Suppressor macrophage (primary cell): ENCODE data around the gene IL6R.
"Not testable (repeated sequence)": the region's sequence is repeated elsewhere in the genome, so short reads cannot be mapped to it uniquely, and the experiment has no call there.

Experiments used
- DNase-seq, 4 experiments: peaks; one replicate each; pipeline ENCODE4 v3.0.0-alpha.2; 2020 to 2022

The IL6R gene

GRCh38 chr1:154483941-154484803, 79.0 kb downstream of the IL6R start:
- DNase-seq = no peak

- DNase-seq = peak in 3 of 4 experiments; percentile 55 to 59 (median 58)
Observed at GRCh38 chr1:154485106-154485505, 80.0 kb downstream of the IL6R start.

DNA sequence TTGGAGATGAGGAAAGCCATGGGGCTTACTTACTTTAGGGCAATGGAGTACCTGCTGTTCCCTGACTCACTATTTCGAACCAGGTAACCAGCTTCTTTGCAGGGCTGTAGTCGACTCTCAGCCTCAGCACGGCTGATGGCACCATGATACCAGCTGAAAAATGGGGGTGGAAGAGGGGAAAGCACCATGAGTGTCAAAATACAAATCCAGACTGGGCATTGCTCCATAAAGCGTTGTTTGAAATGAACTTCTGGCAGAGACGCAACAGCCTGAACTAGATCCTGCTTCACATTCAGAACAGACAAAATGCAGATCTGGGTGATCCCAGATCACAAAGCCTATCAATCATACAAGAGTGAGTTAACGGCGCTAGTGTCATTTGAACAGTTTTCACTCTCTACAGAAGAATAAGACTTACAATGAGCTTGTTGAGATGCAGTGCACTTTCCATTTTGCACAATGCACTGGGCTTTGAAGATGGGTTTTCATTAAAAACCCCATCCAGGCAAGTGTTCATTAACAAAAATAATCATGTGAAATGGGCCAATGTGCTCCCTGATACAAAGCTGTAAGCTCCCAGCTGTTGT, 80.9 kb downstream of the IL6R start:
- no peak for DNase-seq

DNA sequence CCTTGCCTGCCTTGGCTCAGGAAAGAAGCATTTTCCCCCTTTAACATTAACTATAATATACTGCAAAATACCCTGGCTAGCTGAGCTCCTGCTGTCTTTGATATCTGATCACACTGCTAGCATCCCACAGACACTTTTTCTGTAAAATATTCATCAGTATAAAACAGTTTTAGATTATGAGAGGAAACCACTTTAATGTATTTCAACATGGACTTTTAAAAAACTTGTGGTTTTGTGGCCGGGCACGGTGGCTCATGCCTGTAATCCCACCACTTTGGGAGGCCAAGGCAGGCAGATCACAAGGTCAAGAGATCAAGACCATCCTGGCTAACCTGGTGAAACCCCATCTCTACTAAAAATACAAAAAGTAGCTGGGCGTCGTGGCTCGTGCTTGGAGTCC, 81.6 kb downstream of the IL6R start:
- not testable (repeated sequence) for DNase-seq

- DNase-seq = no peak
Observed at GRCh38 chr1:154488922-154489321, 83.8 kb downstream of the IL6R start.

DNA sequence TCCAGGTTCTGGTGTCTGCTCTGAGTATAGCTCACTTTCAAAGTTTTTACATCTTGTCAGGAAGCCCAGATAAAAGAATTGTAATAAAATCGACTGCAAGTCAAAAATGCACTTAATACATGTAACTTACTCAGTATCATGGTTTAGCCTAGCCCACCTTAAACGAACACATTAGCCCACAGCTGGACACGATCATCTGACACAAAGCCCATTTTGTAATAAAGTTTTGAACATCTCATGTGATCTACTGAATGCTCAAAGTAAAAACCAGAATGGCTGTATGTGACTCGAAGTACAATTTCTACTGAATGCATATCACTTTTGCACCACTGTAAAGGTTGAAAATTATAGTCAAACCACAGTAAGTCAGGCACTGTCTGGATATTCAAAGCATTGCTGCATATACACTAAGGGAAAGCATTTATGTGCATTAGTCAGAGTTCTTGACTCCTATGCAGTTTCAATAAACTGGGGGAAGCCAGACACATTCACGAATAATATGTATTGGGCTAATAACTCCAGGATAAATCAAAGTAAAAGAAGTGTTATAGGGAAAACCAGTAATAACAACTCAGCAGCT, 84.6 kb downstream of the IL6R start:
- no peak for DNase-seq

DNA sequence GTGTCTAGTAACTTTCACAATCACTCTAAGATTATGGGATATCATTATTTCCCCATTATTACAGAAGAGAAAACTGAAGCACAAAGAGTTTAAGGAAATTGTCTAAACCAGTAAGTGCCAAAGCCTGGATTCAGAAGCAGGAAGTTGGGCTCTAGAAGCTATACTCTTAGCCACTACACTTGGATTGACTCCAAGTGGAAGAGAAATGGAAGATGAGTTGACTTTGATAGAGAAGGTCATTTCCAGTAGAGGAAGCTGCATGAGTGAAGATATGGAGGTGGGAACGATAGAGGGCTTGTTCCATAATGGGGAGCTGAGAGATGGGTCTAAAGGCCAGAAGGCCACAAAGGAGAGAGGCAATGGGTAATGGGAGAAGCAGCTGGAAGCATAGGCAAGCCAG, 85.2 kb downstream of the IL6R start:
- DNase-seq = peak; percentile 65 to 89 (median 78)

GRCh38 chr1:154492115-154492514, 87.0 kb downstream of the IL6R start:
- no peak for DNase-seq

GRCh38 chr1:154493276-154493675, 88.1 kb downstream of the IL6R start:
- DNase-seq = peak; percentile 63 to 87 (median 80)

DNA sequence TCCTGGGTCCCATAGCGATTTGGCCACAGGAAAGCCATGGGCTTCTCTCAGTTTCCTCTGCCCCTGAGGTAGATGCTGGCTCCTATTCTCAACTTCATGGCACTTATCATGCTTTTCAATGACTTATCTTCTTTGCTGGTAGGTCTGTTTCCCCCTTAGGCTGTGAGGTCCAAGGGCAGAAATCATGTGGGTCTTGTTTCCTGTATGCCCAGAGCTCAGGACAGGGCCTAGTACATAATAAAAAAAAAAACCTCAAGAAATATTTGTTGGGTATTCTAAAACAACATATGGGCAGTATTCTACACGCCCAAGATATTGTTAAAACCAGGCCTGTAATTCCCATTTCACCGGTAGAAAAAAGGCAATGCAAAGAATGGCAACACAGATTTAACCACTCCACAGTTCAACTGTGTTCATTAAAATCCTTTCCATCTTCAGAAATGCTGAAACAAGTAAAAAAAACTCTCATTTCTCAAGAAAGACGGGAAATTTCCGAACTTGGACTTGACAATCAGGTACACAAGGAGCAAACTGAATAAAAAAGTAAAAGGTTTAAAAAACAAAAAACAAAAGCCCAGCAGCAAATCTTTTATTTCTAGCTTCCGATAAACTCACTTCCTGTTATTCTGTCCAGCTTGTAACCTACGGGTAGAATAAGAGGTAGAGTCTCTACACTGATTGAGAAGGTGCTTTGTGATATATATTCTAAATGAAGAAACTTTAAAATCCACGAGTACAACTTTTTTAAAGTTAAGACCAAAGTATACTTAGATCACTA, 90.5 kb downstream of the IL6R start:
- peak in 1 of 4 experiments; percentile 32 for DNase-seq

DNA sequence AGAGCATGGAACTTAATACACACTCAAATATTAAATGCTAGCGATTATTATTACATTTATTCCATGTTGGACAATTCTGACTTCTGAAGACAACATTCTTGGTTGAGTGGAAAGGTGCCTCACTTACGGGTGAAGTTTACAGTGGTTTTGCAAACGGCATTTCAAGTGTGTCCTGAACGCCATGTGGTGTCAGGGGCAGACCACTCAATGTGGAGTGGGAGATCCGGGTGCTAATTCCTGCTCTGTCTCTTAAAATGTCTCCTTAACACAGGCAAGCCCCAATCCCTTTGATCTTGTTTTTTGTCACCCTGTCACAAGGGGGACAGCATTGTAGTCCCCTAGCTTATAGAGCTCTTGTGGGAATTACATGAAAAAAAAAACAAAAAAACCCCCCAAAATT, 91.2 kb downstream of the IL6R start:
- DNase-seq = no peak

DNA sequence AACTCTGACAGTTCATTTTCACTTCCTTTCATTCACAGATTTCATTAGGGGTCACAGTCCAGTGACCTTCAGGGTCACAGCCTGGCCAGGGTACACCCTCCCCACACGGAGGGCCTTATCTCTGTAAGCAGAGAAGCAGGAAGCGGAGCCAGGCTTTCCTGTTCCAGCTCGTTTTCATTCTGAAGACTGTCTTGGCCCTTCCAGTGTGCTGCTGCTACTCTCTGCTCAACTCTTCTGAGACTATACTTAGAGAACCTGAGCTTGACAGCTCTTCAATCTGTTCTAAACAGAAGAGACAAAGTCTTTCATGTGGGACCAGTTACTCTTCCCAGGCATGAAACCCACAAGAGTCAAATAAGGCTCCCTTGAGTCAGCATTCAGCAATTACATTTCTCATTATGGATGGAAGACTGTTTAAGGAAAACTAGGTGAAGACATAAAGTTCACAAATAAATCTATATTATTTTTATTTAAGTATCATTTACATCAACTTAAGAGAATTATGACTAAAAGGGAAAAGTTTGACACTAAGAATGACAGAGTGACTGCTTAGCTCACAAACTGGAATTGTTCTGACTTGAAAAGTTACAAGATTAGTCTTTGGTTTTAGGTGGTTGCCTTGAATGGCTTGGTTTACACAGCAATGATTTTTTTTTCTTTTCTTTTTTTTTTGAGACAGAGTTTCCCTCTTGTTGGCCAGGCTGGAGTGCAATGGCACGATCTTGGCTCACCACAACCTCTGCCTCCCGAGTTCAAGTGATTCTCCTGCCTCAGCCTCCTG, 92.1 kb downstream of the IL6R start:
- DNase-seq = peak in 3 of 4 experiments; percentile 20 to 36 (median 27)

- DNase-seq = no peak
Observed at GRCh38 chr1:154499446-154499845, 94.3 kb downstream of the IL6R start.

DNA sequence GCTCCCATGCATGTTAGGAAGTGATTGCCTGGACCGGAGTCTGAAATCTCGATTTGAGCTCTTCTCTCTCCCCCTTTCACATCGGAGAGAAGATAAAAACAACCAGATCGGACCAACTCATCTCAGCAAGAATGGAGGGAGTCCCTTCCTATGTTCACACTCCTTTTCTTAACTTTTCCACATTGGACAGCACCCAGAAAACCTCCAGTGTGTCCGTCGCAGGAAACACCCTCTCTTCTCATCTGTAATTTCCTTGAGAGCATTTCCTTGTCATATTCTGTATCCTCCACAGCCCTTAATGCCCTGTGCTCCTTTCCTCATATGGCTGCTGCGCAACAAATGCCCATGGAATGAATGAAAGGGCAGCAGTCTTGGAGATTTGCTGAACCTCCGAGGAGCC, 95.4 kb downstream of the IL6R start:
- DNase-seq = no peak

GRCh38 chr1:154501423-154502065, 96.4 kb downstream of the IL6R start:
- DNase-seq = peak in 3 of 4 experiments; percentile 16 to 48 (median 41)

GRCh38 chr1:154502066-154502743, 97.1 kb downstream of the IL6R start, which contains the start of the genes SHE and TDRD10:
TSS of gene SHE (minus strand) at chr1:154502412. CDS start at chr1:154502026, 386 bp downstream.
TSS of gene TDRD10 (plus strand) at chr1:154502219. CDS start at chr1:154506904, 4,685 bp downstream.
- peak in 2 of 4 experiments; percentile 16 to 20 for DNase-seq

GRCh38 chr1:154502744-154503115, 97.6 kb downstream of the IL6R start:
- DNase-seq = peak in 1 of 4 experiments; percentile 19

DNA sequence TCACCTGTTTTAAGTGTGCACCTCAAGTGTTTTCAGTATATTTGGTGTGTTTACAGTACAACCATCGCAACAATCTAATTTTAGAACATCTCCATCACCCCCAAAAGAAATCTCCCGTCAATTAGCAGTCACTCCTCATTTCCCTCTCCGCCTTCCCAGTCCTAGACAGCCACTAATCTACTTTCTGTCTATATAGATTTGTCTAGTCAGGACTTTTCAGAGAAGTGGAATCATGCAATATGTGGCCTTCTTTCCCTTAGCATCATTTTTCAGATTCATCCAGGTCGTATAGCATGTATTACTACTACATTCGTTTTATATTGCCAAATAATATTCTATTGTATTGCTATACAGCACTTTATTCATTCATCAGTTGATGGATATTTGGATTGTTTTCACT, 98.8 kb downstream of the IL6R start:
- no peak for DNase-seq

DNA sequence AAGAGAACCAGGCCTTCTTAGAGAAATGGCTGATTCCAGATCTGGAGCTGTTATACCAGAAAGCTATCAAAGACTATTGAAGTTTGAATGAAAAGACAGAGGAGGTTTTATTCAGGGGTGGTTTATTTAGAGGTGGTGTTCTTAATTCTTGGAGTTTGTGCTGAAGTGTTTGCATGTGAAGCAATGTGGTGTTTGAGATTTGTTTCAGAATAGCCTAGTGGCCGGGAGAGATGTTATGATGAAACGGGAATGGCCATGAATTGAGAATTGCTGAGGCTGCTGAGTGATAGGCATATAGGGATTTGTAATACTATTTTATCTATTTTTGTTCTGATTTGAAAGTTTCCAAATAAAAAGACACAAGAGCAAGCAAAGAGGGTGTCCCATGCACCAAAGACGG, 107.6 kb downstream of the IL6R start:
- DNase-seq = no peak

GRCh38 chr1:154514066-154514553, 109.0 kb downstream of the IL6R start:
- DNase-seq = no peak

GRCh38 chr1:154517661-154518060, 112.5 kb downstream of the IL6R start:
- DNase-seq = no peak
